KBM-7 (cell line): ENCODE data around the gene ST3GAL3.

ENCODE experiments used
- DNase-seq: peaks from one replicate; pipeline ENCODE4 v3.0.0-alpha.2; 2015
- in situ Hi-C: fragments of 300-500 bp; cut with MboI; formaldehyde crosslinking; loops from 2 replicates; pipeline ENCODE4 v1.14.3; 2020; ENCODE audit warnings: low sequenced_read_pairs, low pct_unique_long_range_greater_than_20kb, mixed read lengths

The ST3GAL3 gene

DNA sequence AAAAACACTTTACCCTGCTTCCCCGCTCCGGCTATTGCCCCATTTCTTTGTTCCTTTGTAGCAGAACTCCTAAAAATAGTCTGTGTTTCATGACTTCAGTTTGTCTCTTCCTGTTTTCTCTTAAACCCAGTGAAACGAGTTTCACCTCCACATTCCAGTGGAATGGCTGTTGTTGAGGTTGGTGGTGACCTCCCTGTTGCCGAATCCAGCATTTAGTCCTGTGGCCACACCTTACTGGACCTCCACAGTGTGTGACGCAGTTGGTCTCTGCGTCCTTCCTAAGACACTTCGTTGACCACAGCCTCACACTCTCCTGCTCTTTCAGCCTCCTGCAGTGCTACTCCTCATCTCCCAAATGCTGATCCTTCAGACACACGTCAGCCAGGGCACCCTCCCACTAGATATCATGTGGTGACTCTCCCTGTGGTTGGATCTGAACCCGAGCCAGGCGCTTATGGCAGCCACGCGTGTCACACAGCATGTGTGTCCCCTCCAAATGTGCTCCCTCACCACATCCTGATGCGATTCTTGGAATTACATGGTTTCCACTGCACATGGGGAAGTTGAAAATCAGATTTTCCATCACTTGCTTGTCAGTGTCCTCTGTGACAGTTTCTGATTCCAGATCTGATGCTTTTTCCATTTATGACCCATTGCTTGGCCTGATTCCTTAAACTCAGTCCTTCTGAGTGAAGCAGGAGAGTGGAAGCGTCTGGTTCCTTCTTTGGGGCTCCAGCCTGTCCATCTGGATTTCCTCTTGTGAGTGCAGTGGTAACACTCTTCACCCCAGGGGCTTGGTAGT lies 127.1 kb downstream of the ST3GAL3 start:
- in situ Hi-C loops = no loop called here
- DNase-seq = peak; percentile 92

DNA sequence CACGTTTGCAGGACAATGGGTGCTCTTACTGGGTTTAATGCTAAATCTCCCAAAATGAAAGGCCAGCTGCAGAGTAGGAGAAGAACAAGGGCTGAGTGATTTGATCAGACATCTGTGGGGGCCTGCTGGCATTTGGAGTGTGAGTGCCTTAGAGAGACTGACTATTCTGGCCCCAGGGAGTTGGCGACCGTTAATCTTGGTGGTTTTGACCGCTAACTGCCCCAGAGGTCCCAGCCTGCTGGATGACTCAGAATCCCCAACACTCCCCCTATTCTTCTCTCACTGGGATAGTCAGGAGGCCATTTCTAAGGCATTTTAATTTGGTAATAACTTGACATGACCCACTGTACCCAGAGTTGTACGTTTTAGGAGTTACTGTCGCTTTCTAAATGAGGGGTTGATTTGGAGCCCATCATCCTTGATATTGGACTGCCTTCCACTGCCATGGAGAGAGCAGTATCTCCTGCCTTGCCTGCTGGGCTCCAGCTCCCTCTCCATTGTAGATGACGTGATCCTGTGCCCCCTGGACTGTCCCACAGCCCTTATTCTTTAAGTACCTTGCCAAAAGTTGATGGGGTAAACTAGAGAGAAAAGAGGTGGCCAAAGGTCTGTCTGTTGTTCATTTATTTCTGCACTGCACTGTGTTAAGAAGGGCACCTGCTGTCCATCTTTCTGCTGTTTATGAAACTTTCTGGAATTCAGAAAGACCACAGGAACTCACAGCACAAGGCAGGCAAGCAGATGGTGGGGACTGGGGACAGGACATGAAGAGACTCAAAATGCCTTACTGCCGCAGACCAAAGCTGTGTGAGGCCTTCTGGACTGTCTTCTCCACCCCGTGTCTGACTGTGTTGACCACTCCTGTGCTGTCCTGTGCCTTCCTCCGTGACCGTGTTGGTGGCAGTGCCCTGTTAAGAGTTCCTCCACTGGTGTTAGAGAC lies 128.0 kb downstream of the ST3GAL3 start:
- DNase-seq = peak; percentile 85
- in situ Hi-C loops = no loop called here

DNA sequence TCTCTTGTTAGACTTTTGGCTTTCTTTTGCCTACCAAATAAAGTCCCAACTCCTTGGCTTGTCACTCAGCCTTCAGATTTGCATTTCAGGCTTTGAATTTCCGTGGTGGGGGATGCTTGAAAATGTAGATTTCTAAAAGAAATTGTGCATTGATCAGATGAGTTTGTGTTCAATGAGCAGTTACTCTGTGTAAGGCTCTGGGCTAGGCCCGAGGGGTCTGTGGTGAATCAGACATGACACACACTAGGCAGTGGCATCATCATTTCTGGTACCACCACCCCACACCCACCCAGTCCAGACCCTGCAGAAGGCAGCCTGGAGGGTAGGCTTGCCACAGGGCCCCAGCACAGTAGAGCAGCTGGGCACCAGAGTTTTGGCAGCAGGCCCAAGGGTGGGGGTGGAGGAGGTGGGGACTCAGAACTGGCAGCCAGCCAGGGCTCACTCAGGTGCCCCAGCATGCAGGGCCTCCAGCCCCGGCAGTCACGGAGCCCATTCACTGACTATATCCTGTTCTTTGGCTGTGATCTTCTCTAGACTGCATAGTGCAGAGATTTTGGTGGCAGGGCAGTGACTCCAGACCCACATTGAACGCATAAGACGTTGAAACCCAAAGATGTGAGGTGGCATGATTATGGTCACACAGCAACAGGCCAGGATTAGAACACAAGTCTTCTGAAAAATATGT lies 129.1 kb downstream of the ST3GAL3 start:
- DNase-seq = peak; percentile 85
- in situ Hi-C loops = no loop called here

DNA sequence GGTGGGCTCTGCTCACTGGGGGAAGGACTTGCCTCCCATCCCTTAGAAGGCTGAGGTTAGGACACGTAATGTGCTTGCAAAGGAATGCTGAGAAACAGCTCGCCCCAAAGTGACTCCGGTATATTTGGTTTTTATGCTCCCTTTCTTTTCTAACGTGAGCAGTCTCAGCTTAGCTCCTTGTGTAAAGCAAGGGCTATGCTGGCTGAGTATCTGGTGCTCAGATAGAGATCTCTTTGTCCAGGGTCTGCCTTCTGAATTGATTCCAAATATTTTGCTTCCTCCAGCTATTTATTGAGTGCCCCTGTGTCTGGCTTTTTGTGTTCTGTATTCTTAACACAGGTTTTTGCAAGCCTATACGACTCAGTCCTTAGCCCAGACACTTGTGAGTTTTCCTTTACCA lies 131.7 kb downstream of the ST3GAL3 start:
- in situ Hi-C loops = no loop called here
- no peak for DNase-seq

DNA sequence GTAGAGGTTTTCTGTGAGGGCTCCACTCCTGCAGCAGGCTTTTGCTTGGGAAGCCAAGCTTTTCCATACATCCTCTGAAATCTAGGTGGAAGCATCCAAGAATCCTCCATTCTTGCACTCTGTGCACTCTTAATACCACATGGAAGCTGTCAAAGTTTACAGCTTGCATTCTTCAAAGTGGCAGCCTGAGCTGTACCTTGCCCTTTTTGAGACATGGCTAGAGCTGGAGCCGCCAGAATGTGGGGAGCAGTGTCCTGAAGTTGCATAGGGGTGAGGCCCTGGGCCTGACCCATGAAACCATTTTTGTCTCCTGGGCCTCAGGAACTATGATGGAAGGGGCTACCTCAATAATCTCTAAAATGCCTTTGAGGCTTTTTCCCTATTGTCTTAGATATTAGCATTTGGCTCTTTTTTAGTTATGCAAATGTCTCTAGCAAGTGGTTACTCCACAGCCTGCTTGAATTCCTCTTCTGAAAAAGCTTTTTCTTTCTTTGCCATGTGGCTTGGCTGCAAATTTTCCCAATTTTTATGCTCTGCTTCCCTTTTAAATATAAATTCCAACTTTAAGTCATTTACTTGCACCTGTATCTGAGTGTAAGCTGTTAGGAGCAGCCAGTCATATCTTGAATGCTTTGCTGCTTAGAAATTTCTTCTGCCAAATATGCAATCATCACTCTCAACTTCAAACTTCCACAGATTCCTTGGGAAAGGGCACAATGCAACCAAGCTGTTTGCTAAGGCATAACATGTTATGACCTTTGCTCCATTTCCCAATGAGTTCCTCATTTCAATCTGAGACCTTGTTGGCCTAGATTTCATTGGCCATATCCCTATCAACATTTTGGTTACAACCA lies 134.2 kb downstream of the ST3GAL3 start:
- in situ Hi-C loops = no loop called here
- DNase-seq = no peak

DNA sequence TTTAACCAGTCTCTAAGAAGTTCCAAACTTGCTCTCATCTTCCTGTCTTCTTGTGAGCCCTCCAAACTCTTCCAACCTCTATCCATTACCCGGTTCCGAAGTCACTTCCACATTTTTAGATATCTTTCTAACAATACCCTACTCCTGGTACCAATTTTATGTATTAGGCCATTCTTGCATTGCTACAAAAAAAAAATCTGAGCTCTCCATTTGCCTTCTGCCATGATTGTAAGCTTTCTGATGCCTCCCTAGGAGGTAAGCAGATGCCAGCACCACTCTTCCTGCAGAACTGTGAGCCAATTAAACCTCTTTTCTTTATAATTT lies 134.8 kb downstream of the ST3GAL3 start:
- in situ Hi-C loops = no loop called here
- no peak for DNase-seq

DNA sequence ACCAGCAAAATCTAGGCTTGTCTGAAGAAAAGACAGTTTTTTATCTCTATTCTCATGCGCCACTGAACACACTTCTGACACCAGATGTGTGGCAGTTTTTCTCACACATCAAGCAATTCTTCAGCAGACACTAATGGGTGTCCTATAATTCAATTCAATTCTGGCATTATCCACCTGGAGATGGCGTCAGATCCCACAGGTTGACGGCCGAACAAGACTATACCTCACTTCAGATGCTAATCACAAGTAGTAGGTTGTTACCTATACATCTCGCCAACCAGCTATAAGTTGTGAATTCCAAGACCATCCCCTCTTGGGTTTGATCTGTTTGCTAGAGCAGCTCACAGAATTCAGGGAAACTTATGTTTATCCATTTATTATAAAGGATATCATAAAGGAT lies 136.3 kb downstream of the ST3GAL3 start:
- in situ Hi-C loops = no loop called here
- no peak for DNase-seq

DNA sequence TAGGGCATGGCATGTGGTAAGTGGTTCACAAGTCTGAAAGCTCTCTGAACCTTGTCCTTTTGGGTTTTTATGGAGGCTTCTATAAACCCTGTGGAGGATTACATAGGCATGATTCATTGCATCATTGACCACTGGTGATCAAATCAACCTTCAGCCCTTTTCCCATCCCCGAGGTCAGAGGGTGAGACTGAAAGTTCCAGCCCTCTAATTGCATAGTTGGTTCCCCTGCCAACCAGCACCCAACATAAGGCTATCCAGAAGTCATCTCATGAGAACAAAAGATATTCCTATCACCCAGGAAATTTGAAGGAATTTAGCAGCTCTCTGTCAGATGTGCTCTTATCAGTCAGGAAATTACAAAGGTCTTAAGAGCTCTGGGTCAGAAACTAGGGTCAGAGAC lies 136.8 kb downstream of the ST3GAL3 start:
- DNase-seq = no peak
- in situ Hi-C loops = no loop called here

DNA sequence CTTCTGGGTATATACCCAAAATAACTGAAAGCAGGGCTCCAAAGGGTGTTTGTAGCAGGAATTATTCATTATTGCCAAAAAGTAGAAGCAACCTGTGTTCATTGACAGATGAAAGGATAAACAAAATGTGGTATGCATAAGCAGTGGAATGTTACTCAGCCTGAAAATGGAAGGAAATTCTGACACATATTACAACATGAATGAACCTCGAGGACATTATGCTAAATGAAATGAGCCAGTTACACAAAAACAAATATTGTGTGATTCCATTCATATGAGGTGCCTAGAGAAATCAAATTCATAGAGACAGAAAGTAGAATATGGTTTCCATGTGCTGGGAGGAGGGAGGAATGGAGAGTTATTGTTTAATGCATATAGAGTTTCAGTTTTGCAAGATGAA lies 140.0 kb downstream of the ST3GAL3 start:
- DNase-seq = no peak
- in situ Hi-C loops = no loop called here

DNA sequence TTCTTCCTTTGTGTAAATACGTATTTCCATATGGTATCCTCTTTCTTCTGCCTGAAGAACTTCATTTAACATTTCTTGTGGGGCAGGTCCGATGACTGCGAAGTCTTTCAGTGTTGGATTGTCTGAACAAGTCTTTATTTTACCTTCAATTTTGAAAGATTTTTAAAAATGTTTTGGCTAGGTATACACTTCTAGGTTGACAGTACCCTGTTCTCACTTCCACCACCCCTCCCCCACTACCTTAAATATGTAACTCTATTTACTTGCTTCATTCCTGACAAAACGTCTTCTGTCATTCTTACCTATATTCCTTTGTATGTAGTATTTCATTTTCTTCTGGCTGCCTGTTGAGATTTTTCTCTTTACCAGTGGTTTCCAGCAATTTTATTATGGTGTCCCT lies 140.5 kb downstream of the ST3GAL3 start:
- DNase-seq = no peak
- in situ Hi-C loops = no loop called here

DNA sequence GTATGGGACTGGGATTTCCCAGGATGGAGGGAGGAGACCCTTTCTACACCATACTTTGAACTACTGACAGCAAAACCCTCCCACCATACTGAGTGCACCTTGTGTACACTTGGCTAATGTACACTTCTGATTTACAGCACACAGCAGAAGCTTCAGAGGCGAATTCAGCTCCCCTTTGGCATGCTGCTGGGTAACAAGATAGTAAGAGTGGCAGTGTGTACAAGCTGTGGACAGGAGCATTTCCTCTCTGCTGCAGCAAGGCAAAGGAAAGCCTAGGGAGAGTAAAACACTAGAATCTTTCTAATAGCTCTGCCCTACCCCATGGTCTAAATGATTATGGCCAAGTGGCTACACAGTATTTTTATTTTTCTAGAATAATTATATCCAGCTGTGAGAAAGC lies 142.3 kb downstream of the ST3GAL3 start:
- in situ Hi-C loops = no loop called here
- no peak for DNase-seq

DNA sequence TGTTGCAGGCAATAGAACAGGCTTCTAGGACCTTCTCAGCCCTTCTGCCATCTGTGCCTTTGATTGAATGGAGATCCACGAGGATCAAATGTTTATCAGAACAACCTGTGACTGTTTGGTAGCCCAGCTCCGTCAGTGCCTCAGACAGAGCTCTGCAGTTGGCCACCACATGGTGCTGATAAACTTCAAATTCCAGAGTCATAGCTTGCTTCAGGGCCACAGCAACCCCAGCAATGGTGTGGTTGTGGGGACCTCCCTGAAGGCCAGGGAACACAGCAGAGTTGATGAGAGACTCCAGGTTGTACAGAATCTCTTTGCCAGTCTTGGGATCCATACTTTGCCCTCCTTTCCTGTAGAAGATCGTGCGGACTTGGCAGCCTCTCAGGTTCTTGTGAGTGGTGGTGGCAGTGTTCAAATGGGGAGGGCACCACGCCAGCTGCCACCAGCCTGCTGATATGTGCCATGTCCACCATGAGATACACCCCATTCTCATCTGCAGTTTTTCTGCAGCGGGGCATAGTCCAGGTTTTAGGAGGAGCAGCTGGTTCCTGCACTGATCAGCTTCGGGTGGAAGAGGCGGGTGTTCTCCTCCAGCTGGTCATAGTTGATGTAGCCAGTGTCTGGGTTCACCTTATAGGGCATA lies 143.4 kb downstream of the ST3GAL3 start:
- no peak for DNase-seq
- in situ Hi-C loops = no loop called here

DNA sequence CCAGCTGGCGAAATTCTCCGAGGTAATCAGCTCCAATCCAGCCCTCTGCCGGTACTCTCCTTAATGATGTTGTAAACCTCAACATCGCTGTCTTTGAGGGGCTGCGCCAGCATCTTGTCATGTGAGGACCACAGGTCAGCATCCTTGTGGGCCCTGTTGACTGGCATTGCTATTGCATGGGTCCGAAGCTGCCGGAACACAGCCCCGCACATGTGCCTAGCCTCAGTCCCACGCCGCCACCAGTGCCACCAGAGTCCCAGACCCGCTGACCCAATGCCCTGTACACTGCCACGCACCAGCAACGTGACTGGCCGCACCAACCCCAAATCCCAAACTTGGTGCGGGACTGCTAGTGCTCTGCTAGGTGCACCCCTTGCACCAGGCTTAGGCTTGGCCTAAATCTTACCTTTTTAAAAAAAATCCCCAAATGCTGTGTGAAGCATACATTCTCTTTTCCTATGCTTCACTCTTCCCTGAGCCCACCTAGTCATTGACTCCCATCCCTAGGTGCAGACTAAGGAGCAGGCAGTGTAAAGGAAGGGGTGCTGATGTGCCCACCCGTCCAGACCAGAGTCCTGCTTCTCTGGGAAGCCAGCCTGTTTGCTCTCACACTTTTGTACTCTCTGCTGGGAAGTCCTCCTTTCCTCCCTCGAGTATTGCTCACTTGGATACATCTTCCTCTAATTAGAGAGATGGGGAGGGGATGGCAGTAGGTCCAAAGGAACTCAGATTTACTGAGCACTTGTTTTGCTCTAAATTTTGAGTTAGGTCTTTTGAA lies 144.4 kb downstream of the ST3GAL3 start:
- in situ Hi-C loops = no loop called here
- DNase-seq = no peak

DNA sequence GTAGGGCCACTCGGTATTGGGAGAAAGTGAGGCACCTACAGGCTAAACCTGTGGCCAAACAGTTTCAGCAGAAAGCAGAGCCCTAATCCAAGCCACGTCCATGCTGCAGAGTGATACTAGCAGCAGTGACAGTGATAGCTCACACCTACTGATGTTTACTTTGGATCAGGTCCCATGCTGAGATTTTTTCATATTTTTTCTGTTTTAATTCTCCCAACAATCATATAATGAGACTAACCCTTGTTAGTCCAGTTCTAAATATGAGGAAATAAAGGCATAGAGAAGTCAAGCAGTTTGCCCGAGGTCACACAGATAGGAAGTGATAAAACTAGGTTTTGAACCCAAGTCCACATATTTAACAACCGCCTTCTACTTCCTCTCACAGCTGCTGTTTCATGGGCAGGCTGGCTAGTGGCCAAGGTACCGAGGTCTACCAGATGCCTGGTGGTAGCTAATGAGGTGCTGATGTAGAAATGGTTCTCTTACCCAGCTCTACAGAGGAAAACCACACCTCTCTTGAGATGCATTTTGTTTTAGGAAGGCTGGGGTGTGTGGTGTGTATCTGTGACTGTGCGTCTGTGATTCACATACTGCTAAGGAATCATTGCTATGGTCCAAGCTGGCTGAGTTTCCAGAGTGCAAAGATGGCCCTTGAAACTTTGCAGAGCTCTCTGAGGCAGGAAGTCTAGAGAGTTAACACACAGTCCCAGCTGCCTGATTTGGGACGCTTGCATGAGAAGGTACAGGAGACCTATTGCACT lies 146.0 kb downstream of the ST3GAL3 start:
- DNase-seq = peak; percentile 87
- in situ Hi-C loops = no loop called here

DNA sequence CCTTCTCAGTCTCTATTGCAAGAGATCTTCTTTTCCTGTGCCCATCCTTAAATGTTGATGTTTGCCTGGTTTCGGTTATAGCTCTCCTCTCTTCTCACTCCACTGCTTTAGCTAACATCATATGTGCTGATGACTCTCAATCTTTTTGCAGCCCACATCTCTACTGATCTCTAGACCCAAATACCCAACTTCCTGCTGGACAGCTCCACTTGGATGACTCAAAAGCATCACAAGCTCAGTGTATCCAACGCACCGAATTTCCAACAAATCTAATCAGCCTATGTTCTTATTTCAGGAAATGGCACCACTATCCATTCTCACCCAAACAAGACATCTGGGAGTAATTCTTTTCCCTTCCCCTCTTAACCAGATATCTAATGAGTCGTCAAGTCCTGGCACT lies 147.1 kb downstream of the ST3GAL3 start:
- DNase-seq = no peak
- in situ Hi-C loops = no loop called here

DNA sequence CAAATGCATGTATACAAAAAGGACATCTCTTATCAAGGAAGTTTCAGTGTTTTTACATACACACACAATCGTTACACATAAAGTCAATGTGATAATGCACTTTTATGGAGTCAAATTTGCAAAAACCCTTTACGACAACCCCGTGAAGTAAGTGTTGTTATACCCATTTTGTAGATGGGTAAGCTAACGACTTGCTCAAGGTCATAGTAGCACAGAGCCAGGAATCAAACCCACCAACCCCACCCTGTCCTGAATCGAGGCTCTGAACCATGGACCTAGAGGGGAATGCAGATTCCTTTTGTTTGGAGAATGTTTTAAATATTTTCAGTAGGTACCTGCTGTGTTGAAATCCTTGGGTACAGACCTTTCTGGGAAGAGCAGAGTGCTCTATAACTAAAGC lies 148.9 kb downstream of the ST3GAL3 start:
- in situ Hi-C loops = no loop called here
- no peak for DNase-seq

DNA sequence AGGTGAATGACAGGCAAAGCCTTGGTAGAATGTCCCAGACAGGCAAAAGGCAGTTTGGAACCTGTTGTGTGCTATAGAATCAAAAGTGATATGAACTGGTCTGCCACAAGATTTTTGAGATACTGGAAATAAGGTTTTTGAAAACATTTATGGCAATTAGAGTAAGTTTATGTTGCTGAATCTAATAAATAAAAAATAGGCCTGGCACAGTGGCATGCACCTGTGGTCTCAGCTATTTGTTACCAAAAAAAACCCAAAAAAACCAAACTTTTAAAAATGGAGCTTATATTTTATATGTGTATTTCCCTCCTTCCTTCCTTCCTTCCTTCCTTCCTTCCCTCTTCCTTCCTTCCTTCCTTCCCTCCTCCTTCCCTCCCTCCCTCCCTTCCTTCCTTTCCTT lies 149.8 kb downstream of the ST3GAL3 start:
- in situ Hi-C loops = no loop called here
- DNase-seq = no peak
